ENCODE measurements around the gene COL4A2.

Gene COL4A2

DNA sequence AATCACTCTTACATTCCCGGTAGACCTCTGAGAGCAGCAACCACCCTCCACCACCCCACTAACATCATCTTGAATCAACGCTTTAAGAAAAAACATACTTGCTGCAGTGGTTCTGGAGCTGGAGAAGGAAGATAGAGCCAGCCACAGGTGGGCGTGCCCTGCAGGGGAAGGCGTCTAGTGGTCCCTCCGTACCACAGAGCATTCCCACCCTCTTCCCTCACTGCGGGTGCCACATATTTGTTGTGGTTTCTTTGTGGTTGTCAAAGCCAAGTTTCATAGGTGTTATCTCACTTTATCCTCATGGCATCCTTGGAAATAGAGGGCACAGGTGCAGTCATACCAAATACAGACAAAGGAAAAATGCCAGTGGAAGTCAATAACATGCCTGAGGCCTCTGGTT lies 22.2 kb downstream of the COL4A2 start:
- peak overlapping the region; percentile 96 for H3K27ac ChIP-seq
- no peak overlapping the region for H3K4me3 ChIP-seq (ENCODE audit: low read depth, low read length)
- in situ Hi-C loops (cut with HindIII; ENCODE audit: low pct_ligation_motif_present, low sequenced_read_pairs), result no loop called here

DNA sequence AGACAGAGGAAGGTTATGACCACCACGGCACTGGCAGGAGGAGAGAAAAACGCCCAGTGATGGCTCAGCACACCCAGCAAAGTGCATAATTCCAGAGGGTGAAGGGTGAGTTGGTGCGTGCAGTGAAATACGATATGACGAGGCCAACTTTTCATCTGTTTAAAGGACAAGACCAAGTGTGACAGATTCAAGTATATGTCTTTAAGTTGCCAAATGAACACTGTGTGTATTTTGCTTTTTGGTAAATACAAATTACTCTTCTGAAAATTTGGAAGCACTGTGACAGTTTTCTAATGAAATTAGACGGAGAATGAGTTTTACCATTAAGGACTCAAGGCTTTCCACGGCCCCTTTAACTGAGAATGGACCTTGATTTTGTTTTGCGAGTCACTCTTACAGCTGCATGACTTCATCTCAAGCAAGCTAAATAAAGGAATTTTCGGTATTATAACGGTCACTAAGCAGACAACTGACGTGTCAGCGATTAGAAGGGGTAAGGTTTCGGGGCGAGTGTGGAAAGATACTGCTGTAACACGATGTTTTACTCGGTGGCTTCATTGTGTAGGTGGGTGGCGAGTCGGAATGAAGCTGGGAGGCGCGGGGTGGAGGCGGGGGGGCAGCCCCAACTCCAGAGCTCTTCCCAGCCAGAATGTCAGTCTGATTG lies 22.8 kb downstream of the COL4A2 start:
- Histone ChIP-seq H3K4me3 (ENCODE audit: low read depth, low read length) (peak overlapping the region; percentile 15), H3K27me3 (replicated peaks) (no peaks in the 10 kb centered on the region), H3K36me3 (replicated peaks) (peaks cover 77% of the 10 kb centered on the region), H3K27ac (peak overlapping the region; percentile 96)
- TF ChIP-seq, protein P1, sequence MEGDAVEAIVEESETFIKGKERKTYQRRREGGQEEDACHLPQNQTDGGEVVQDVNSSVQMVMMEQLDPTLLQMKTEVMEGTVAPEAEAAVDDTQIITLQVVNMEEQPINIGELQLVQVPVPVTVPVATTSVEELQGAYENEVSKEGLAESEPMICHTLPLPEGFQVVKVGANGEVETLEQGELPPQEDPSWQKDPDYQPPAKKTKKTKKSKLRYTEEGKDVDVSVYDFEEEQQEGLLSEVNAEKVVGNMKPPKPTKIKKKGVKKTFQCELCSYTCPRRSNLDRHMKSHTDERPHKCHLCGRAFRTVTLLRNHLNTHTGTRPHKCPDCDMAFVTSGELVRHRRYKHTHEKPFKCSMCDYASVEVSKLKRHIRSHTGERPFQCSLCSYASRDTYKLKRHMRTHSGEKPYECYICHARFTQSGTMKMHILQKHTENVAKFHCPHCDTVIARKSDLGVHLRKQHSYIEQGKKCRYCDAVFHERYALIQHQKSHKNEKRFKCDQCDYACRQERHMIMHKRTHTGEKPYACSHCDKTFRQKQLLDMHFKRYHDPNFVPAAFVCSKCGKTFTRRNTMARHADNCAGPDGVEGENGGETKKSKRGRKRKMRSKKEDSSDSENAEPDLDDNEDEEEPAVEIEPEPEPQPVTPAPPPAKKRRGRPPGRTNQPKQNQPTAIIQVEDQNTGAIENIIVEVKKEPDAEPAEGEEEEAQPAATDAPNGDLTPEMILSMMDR (IDR thresholded peaks at IDR 0.05; ENCODE audit: low read depth, low read length, missing control alignments), result no peak
- in situ Hi-C loops (cut with HindIII; ENCODE audit: low pct_ligation_motif_present, low sequenced_read_pairs), result no loop called here
- peak; percentile 89 for DNase-seq

More for the DNA sequence above, 22.2 kb downstream of the COL4A2 start:
- TF ChIP-seq, protein P1 (IDR thresholded peaks at IDR 0.05; ENCODE audit: low read depth, low read length, missing control alignments), result no peak
- H3K27me3 ChIP-seq (replicated peaks), result no peaks in the 10 kb centered on the region
- peak; percentile 60 for DNase-seq
- peaks cover 77% of the 10 kb centered on the region for H3K36me3 ChIP-seq (replicated peaks)

DNA sequence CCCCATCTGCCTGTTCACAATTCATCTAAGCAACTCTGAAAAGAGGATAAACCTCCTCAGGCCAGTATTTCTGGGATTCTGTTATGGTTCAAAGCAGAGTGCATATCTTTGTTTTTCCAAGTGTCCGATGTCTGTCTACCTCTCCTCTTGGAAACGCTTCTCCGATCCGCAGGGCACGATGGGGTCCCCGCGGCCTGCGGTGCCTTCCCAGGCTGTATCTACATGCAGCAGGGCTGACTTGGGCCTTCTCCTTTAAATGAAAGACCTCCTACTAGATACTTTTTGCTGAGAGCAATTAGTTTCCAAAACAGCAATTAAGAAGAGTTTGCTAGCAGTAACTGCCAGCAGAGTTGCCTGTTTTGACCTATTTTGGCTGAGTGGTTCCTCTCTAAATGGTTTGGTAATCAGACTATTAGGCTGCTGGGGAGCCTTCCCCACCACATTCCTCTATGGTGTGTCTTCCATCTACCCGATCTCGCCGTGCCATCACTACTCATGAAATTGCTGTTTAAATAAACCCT lies 23.5 kb downstream of the COL4A2 start:
- peak; percentile 66 for DNase-seq
- Histone ChIP-seq H3K27ac (peak overlapping the region; percentile 96), H3K27me3 (replicated peaks) (no peaks in the 10 kb centered on the region), H3K4me3 (ENCODE audit: low read depth, low read length) (peak overlapping the region; percentile 15), H3K36me3 (replicated peaks) (peaks cover 77% of the 10 kb centered on the region)
- TF ChIP-seq, protein P1 (IDR thresholded peaks at IDR 0.05; ENCODE audit: low read depth, low read length, missing control alignments), result no peak
- in situ Hi-C loops (cut with HindIII; ENCODE audit: low pct_ligation_motif_present, low sequenced_read_pairs), result no loop called here

DNA sequence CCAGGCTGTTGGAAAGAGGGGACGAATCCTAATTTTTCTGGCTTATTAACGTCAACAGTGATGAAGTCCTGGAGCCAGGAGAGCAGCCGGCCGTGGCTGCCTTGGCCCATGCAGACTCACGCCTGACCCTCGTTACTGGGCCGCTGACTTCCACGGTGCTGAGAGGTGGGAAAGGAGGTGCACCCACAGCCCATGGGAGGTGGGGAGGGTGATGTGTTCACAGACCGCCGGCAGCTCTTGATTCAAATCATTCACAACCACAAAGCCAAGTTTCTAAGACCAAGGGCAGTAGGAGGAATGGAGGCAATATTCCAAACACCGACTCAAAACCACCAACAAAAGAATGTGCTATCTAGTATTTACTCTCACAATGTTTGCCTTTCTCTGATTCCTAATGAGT lies 24.3 kb downstream of the COL4A2 start:
- DNase-seq, result peak; percentile 71
- TF ChIP-seq, protein P1 (IDR thresholded peaks at IDR 0.05; ENCODE audit: low read depth, low read length, missing control alignments), result no peak

GRCh38 chr13:110332750-110333149 lies 25.7 kb downstream of the COL4A2 start:
- Histone ChIP-seq H3K4me3 (ENCODE audit: low read depth, low read length) (no peak overlapping the region), H3K27ac (peak overlapping the region; percentile 96), H3K27me3 (replicated peaks) (no peaks in the 10 kb centered on the region), H3K36me3 (replicated peaks) (peaks cover 82% of the 10 kb centered on the region)
- DNase-seq, result peak; percentile 72
- in situ Hi-C loops (cut with HindIII; ENCODE audit: low pct_ligation_motif_present, low sequenced_read_pairs), result no loop called here
- TF ChIP-seq, protein P1 (IDR thresholded peaks at IDR 0.05; ENCODE audit: low read depth, low read length, missing control alignments), result no peak

More for the DNA sequence above, 24.3 kb downstream of the COL4A2 start:
- in situ Hi-C loops (cut with HindIII; ENCODE audit: low pct_ligation_motif_present, low sequenced_read_pairs), result no loop called here
- Histone ChIP-seq H3K27ac (peak overlapping the region; percentile 96), H3K4me3 (ENCODE audit: low read depth, low read length) (no peak overlapping the region), H3K27me3 (replicated peaks) (no peaks in the 10 kb centered on the region), H3K36me3 (replicated peaks) (peaks cover 81% of the 10 kb centered on the region)
